Stimulated activated CD4-positive, alpha-beta T cell treated with anti-CD3 and anti-CD28 coated beads, Interleukin-2, amount 100 ng/mL, for 48 hours (primary cell): Measurements from ENCODE around the gene ASXL1.
"Not testable (repeated sequence)": the region's sequence is repeated elsewhere in the genome, so short reads cannot be mapped to it uniquely, and the experiment has no call there.

Experiments
- DNase-seq, 2 donors: peaks; one replicate each; pipeline ENCODE4 v3.0.0-alpha.2; 2020

Gene ASXL1

DNA sequence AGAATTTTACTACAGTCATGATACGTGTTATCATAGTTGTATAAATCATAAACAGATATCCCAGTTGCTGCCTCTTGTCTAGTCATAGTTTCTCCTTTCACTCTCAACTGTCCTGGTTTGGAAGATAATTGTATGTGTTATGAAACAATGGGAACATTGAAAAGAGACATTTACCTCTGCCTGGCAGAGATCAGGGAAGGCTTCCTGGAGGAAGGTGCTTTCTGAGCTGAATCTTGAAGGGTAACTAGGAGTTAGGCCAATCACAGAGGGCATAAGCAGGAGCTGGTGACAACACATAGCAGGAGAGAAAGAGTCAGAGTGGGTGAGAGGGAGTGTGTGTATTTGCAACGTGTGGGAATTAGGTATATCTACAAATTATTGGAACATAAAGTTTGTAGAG is 5.4 kb downstream of the ASXL1 start:
- DNase-seq = no peak

DNA sequence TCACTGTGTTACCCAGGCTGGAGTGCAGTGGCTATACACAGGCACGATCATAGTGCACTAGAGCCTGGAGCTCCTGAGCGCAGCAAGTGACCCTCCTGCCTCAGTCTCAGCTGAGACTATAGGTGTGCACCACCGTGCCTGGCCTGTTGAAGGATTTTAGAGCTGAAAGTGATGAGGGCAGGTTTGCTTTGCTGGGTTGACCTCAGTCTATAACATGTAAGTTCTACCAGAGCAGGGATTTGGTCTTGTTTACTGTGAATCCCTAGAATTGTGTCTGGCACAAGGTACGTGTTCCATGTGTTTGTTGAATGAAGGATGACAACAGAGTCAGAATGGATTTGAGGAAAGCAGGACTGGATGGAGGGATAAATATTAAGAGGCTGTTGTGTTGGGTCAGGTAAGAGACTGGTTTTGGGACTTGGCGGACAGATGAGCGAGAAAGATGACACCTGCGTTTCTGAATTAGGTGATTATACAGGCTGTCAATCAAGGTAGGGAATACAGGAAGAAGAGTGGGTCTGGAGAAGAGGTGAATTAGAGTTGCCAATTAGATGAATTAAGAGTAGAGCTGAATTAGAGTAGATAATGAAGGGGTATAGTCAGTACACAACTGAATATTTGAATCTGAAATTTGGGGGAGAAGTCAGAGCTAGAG is 6.5 kb downstream of the ASXL1 start:
- DNase-seq = no peak

DNA sequence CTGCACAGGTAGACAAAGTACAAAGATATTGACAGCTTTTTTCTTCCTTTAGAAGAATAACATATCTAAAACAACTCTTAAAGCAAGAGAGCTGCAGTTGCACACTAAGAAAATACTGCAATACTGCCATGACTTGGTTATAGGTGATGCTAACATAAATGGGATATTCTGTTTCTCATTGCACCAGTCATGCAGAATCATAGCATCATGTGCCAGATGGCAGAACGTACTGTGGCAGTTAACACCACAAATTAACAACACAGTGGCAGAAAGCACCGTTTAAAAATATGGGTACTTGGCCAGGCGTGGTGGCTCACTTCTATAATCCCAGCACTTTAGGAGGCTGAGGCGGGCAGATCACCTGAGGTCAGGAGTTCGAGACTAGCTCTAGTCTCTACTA is 7.4 kb downstream of the ASXL1 start:
- no peak for DNase-seq

DNA sequence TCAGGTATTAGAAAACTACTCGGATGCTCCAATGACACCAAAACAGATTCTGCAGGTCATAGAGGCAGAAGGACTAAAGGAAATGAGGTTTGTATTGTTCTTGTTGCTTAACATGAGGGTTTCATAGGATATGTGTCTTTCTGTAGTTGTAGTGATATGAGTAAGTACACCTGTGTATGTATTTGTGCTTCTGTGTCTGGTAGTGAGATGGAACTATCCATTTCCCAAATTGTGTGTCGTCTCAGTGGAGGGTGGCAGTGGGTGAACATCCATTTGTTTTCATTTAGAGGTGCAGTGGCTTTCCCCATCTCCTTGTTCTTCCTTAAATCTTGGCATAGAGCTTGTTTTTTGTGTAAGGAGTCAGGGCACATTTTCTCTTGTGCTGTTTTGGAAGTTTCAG is 8.2 kb downstream of the ASXL1 start:
- DNase-seq = no peak

DNA sequence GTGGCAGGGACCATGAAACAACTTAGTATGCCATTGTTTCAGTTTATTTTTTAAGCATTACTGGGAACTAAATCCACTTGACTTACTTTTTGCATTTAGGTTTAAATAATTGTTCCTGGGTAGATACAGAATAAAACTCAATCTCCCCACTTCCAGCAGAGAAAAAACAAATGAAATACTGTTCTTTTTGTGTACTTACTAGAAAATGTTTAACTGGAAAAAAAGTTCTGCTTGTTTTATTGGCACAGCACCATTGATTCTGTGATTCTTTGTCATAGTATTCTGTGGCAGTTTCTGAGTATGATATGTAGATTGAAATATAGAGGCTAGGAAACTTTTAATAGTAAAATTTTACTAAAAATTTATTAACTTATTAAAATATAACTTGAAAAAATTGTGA is 10.2 kb downstream of the ASXL1 start:
- no peak for DNase-seq

DNA sequence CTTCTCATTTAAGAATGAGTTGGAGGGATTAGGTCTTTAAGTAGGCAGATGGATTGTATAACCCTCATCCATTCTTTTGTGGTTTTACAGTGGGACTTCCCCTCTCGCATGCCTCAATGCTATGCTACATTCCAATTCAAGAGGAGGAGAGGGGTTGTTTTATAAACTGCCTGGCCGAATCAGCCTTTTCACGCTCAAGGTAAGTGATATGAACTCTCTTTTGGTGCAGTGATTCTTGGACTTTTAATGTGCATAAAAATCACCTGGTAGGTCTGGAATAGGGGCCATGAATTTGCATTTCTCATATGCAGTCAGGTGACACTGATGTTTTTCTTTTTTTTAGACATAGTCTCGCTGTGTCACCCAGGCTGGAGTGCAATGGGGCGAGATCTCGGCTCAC is 10.8 kb downstream of the ASXL1 start:
- no peak for DNase-seq

DNA sequence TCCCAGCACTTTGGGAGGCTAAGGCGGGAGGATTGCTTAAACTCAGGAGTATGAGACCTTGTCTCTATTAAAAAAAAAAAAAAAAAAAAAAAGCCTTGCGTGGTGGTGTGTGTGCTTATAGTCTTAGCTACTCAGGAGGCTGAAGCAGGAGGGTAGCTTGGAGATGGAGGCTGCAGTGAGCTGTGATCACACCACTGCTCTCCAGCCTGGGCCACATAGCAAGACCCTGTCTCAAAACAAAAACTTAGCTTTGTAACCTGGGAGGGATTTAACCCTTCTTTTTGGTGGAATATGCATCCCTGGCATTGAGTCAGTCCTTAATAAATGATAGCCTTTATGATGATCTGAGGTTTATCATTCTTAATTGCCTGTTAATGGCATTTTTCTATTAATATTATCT is 12.8 kb downstream of the ASXL1 start:
- no peak for DNase-seq

DNA sequence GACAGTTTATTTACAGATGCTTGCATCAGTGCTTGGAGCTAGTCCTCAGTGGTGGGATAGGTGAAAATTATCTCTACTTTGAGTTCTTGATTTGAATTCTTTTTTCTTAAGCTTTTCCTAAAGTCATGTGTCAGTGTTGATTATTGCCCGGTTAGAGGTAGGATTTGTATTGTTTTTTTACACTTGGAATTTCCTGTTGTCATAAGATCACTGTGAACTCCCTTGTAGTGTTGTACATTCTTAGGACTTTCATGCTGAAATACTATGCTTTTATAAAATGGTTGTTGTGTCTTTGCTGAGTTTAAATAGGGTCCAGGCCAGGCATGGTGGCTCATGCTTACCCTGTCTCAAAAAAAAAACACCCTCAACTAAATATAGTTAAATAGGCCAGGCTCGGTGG is 20.3 kb downstream of the ASXL1 start:
- DNase-seq = no peak

DNA sequence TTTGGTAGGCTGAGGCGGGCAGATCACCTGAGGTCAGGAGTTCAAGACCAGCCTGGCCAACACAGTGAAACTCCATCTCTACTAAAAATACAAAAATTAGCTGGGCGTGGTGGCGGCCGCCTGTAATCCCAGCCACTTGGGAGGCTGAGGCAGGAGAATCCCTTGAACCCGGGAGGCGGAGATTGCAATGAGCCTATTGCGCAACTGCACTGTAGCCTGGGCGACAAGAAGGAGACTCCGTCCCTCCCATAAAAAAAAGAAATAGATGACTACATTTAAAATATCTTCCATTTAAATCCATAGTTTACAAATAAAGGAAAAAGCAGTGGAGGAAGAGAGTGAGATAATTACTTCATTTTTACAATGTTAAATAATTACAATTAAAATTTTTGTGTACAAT is 21.9 kb downstream of the ASXL1 start:
- not testable (repeated sequence) for DNase-seq

DNA sequence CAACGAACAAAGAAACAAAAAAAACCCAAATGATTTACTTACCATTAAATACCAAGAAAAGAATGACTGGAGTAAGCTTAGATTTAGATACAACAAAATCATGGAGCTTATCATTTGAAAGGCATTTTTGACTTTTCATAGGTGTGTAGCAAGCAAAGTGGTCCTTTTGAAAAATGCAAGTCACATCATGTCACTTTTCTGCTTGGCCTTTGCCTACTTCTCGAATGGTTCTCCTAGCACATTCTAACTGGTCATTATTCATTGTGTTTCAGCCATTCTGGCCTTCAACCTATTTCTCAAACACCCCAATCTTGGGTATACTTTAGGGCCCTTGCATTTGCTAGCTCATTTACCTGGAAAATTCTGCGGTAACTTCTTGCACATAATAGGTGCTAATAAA is 22.6 kb downstream of the ASXL1 start:
- DNase-seq = no peak

DNA sequence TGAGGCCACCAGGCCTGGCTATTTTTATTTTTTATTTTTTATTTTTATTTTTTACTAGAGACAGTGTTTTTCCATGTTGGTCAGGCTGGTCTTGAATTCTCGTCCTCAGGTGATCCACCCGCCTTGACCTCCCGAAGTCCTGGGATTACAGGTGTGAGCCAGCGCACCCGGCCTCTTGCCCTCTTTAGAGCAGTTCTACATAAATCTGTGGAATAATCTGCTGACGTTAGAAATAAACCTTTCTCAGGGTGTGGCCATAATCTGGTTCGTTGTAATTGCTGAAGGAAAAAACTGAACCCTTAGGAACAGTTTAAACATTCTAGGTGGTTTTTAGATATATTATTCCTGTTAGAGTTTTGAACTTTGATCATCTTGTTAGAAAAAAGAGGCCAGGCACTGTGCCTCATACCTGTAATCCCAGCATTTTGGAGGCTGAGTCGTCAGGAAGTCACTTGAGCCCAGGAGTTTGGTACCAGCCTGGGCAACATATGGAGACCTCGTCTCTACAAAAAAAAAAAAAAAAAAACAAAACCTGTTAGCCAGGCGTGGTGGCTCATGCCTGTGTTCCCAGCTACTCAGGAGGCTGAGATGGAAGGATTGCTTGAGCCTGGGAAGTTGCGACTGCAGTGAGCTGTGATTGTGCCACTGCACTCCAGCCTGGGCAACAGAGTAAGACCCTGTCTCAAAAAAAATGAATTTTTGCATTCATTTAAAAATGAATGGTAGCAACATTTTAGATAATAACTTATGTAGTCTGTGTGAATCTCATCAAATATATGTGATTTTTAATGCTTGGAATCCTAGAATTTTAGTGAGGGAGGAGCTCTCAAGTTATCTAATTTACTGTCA is 24.2 kb downstream of the ASXL1 start:
- DNase-seq = no peak

DNA sequence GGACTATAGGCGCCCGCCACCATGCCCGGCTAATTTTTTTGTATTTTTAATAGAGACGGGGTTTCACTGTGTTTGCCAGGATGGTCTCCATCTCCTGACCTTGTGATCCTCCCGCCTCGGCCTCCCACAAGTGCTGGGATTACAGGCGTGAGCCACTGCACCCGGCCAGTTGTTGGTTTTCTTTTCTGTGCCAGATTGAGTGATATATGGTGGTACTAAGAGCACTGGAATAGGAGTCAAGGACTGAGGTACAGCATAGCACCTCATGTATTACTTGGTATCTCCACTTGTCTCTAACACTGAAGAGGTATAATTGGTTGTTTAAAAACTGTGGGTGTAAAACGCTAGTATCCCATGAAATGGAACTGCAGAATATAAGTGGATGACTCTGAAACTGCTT is 25.3 kb downstream of the ASXL1 start:
- not testable (repeated sequence) for DNase-seq

DNA sequence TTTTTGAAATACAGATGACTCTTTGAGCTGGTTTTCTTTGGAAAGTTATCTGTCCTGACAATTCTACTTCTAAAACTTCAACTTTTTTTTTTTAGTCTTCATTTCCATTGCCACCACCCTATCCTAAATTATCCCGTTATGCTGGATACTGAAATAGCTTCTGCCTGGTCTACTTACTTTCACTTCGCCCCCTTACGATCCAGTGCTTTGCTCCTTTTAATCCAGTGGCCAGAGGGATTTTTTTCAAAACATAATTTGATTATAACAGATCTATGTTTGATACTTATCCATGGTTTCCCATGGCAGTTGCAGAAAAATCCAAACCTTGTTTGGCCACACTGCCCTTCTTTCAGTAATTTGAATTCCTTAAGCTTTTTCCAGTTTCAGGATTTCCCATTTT is 27.4 kb downstream of the ASXL1 start:
- no peak for DNase-seq

DNA sequence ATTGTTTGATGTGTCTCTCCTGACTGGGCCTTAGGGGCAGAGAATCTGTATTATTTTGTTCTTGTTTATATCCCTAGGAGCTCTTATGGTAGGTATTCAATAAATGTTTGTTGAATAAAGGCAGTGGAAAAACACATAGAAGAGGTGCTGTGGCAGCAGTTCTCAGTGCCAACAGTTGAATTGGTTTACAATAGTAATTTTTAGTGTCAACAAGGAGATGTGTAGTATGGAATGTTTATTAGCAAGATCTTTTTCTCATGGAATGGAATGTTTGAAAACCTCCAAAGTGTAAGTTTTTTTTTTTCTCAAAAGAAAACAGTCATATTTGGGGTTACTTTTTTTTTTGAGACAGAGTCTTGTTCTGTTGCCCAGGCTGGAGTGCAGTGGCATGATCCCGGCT is 28.0 kb downstream of the ASXL1 start:
- no peak for DNase-seq

DNA sequence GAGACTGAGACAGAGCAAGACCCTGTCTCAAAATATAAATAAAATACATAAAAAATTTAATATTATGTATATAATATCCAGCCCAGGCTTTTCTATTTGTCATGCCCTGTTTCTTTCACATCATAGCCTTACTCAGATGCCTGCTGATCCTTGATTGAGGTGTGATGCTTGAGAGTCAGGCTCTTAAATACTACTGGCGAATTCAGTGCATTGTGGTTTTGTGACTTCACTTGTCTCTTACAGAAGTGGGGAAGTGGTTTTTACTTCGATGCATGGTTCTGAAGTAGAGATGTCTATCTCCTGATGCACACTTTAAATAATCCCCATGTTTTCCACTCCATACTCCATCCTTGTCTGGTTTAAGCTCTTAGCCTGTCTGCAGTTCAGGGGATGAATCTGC is 29.1 kb downstream of the ASXL1 start:
- no peak for DNase-seq

DNA sequence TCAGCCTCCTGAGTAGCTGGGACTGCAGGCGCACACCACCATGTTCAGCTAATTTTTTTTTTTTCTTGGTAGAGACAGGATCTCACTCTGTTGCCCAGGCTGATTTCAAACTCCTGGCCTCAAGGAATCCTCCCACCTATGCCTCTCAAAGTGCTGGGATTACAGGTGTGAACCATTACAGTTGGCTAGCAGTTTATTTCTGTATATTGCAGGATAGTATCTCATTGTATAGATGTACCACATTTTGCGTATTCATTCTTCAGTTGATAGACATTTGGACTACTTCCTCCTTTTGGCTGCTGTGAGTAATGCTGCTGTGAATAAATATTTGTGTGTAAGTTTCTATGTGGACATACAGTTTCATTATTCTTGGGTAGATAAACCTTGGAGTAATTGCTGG is 32.9 kb downstream of the ASXL1 start:
- DNase-seq = no peak

DNA sequence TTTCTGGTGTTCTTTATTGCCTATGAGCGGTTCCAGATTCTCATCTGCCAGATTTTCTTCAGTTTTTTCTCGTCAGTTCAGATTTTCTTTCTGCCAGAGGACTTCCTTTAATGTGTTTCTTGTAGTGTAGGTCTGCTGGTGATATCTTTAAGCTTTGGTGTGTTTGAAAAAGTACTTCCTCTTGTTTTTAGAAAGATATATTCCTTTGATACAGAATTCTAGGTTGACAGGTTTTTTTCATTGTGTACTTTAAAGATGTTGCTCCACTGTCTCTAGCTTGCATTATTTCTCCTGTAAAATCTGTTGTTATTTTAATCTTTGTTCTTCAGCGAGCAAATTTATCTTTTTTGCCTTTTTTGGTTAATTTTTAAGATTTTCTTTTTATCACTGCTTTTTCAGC is 36.9 kb downstream of the ASXL1 start:
- no peak for DNase-seq

DNA sequence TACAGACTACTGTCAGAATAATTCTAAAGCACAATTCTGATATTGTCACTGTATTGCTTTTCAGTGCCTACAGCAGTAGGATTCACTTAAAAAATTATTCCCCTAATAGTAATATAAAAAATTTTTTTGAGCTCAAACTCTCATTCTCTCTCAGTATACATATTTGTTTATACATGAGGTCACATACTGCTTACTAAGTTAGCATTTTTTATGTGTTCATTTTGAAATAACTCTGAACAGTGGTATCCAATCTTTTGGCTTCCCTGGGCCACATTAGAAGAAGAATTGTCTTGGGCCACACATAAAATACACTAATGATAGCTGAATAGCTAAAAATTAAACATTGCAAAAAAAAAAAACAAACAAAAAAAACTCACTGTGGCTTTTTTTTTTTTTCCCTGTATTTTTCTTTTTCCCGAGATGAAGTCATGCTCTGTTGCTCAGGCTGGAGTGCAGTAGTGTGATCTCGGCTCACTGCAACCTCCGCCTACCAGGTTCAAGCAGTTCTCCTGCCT is 38.6 kb downstream of the ASXL1 start:
- no peak for DNase-seq

DNA sequence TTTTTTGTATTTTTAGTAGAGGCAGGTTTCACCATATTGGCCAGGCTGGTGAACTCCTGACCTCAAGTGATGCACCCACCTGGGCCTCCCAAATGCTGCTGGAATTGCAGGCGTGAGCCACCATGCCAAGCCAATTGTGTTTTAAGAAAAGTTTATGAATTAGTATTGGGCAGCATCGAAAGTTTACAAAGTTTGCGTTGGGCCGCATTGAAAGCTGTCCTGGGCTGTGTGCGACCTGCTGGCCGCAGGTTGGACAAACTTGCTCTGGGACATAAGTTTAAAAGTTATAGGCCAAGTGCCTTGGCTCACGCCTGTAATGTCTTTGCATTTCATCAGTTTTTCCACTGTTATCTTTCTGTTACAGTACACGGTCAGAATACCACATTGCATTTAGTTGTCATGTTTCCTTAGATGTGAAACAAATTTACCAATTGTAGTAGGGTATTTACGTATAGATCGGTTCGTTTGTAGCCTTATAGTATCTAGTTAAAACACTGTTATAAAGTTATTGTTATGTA is 39.5 kb downstream of the ASXL1 start:
- DNase-seq = no peak

DNA sequence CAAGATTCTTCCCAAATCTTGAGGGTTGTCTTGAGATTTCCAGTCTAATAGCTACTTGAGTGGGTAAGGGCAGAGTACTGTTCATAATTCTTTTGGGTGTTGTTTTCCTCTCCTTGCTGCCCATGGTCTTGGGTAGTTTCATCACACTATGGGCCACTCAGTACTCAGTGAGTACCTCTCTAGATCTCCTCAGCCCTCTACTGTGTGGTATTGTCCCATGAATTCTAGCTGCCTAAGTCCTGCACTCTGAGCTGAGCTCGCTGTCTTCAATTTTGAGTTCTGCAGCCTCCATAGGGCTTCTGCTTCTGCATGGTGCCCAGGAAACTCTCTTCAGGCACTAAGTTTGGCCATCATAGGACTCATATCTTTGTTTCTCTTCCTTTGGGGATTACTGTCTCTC is 42.3 kb downstream of the ASXL1 start:
- no peak for DNase-seq

DNA sequence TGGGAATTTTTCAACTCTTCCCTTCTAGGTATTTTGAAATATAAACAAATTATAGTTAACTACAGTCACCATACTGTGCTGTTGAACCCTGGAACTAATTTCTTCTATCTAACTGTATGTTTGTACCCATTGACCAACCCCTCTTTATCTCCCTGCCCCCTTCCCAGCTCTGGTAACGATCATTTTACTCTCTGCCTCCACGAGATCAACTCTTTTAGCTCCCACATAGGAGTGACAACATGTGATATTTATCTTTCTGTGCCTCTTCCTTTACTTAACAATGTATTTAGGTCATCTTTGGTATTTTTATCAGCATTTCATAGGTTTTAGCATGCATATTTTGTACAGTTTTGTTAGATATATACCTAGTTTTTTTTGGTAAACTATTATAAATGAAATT is 45.9 kb downstream of the ASXL1 start:
- DNase-seq = no peak

DNA sequence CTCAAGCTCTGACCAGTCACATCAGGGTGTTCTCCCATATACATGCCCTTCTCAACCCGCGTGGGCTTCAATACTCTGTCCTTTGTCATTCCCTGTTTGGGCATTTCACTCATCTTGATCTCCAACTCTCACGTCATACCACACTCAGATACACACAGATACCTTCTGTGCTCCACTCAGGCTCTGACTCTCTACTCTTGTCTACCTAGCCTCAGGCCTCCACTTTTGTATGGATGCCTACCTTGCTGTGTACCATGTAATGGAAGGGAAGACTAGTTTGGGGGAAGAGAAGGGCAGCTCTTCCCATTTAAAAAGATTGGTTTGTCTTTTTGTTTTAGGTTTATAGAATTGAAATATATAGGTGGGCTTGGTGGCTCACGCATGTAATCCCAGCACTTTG is 48.6 kb downstream of the ASXL1 start:
- DNase-seq = no peak

DNA sequence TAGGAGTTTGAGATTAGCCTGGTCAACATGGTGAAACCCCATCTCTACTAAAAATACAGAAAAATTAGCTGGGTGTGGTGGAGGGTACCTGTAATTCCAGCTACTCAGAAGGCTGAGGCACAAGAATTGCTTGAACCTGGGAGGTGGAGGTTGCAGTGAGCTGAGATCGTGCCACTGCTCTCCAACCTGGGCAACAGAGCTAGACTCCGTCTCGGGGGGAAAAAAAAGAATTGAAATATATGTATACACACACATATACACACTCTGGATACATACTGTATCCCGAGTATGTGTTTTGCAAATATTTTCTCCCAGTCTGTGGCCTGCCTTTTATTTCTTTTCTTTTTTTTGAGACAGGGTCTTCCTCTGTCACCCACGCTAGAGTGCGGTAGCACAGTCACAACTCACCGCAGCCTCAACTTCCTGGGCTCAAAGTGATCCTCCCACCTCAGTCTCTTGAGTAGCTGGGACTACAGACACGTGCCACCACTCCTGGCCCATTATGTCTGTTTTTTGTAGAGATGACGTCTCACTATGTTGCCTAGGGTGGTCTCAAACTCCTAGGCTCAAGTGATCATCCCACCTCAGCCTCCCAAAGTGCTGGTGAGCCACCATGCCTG is 49.1 kb downstream of the ASXL1 start:
- DNase-seq = peak; percentile 31 to 37
